SK-N-SH (cell line): ENCODE results near the gene DOCK3. TPM values are rescaled to one million over a fixed set of nuclear protein-coding genes. Genes with fewer than 3 reads are reported as not detected.

Experiments used
- CTCF ChIA-PET: fragments of 300-600, 350-600 bp; formaldehyde crosslinking; extraction: SDS; loops from one replicate; lab custom pipeline; 2021; lab: Yijun Ruan, JAX
- POLR2A ChIA-PET: fragments of 350-600 bp; sonication (Branson Sonifier 250); formaldehyde crosslinking; extraction: SDS; loops from one replicate; lab custom pipeline; 2020; ENCODE audit warnings: antibody characterized with exemption, inconsistent platforms; lab: Yijun Ruan, JAX
- DNase-seq: peaks from one replicate; pipeline ENCODE4 v3.0.0; 2012
- H2AFZ ChIP-seq: fragments of 200-600 bp; sonication (generic); 2 replicates; pipeline ENCODE4 v1.8.1; 2016; ENCODE audit warnings: antibody characterized with exemption, mild to moderate bottlenecking, low read depth
- H3F3A ChIP-seq: fragments of 200-600 bp; sonication (generic); replicated peaks from 2 replicates; pipeline ENCODE3; 2016; ENCODE audit warnings: antibody characterized with exemption, mild to moderate bottlenecking; ENCODE audit not compliant: insufficient read depth
- H3K27ac ChIP-seq, 2 experiments: fragments of 200-500 bp in 1 of 2; fragments of 200-600 bp in 1 of 2; sonication (Bioruptor generic) in 1 of 2; sonication (generic), shearing (Covaris generic) in 1 of 2; 2 replicates each; pipeline versions ENCODE4 v1.5.1 to v1.6.1; 2014 to 2016; ENCODE audit warnings: low read depth in 2 of 2, inconsistent platforms in 1 of 2, low read length in 1 of 2, mild to moderate bottlenecking in 1 of 2, mixed read lengths in 1 of 2
- H3K27me3 ChIP-seq: fragments of 200-600 bp; sonication (generic), shearing (Covaris generic); 2 replicates; pipeline ENCODE4 v1.6.1; 2016; ENCODE audit warnings: mixed run types; ENCODE audit not compliant: insufficient read depth
- H3K36me3 ChIP-seq, 2 experiments: fragments of 200-500 bp in 1 of 2; fragments of 200-600 bp in 1 of 2; sonication (Bioruptor generic) in 1 of 2; sonication (generic) in 1 of 2; replicated peaks in 1 of 2; 2 replicates each; pipeline versions ENCODE3 to v1.5.1; 2014 to 2016; ENCODE audit warnings: low read length in 1 of 2, mild to moderate bottlenecking in 1 of 2; ENCODE audit not compliant: insufficient read depth in 2 of 2, control insufficient read depth in 1 of 2
- H3K4me1 ChIP-seq, 2 experiments: fragments of 200-500 bp in 1 of 2; fragments of 200-600 bp in 1 of 2; sonication (Bioruptor generic) in 1 of 2; sonication (generic), shearing (Covaris generic) in 1 of 2; 2 replicates each; pipeline versions ENCODE4 v1.5.1 to v1.6.1; 2014 to 2016; ENCODE audit warnings: low read depth in 1 of 2, low read length in 1 of 2, mixed run types in 1 of 2; ENCODE audit not compliant: insufficient read depth in 2 of 2, control insufficient read depth in 1 of 2
- H3K4me2 ChIP-seq: fragments of 200-600 bp; sonication (generic), shearing (Covaris generic); 2 replicates; pipeline ENCODE4 v1.6.1; 2017; ENCODE audit warnings: mixed run types
- H3K4me3 ChIP-seq, 2 experiments: fragments of 200-500 bp in 1 of 2; fragments of 200-600 bp in 1 of 2; sonication (Bioruptor generic) in 1 of 2; sonication (generic), shearing (Covaris generic) in 1 of 2; 2 replicates each; pipeline versions ENCODE4 v1.5.1 to v1.8.1; 2014 to 2016; ENCODE audit warnings: low read depth in 2 of 2, inconsistent platforms in 1 of 2, low read length in 1 of 2, mild to moderate bottlenecking in 1 of 2, mixed read lengths in 1 of 2, moderate library complexity in 1 of 2
- H3K79me2 ChIP-seq: fragments of 200-600 bp; sonication (generic); 2 replicates; pipeline ENCODE4 v1.8.1; 2017; ENCODE audit warnings: mild to moderate bottlenecking; ENCODE audit not compliant: insufficient read depth
- H3K9ac ChIP-seq: fragments of 200-600 bp; sonication (generic); 2 replicates; pipeline ENCODE4 v1.6.1; 2017; ENCODE audit warnings: mixed run types
- H3K9me2 ChIP-seq: fragments of 200-600 bp; sonication (generic); 2 replicates; pipeline ENCODE4 v1.6.1; 2017; ENCODE audit warnings: mixed run types
- H3K9me3 ChIP-seq: fragments of 200-600 bp; sonication (generic); 2 replicates; pipeline ENCODE4 v1.6.1; 2017; ENCODE audit warnings: mixed run types, mild to moderate bottlenecking, moderate library complexity
- H4K20me1 ChIP-seq: fragments of 200-600 bp; sonication (generic); 2 replicates; pipeline ENCODE4 v1.6.1; 2017; ENCODE audit warnings: mild to moderate bottlenecking, mixed run types; ENCODE audit not compliant: insufficient read depth
- ELF1 ChIP-seq: IDR thresholded peaks from 2 replicates; pipeline ENCODE4 v1.4.0; 2012
- EP300 ChIP-seq, 2 experiments: IDR thresholded peaks; 2 replicates each; pipeline versions ENCODE4 v1.4.0 to v1.6.1; 2012; ENCODE audit warnings: borderline replicate concordance in 1 of 2, low read depth in 1 of 2, low read length in 1 of 2
- FOXM1 ChIP-seq: IDR thresholded peaks from 2 replicates; pipeline ENCODE4 v1.4.0; 2012; ENCODE audit warnings: low read depth, mild to moderate bottlenecking
- GATA2 ChIP-seq: sonication (generic); formaldehyde crosslinking; IDR thresholded peaks from 2 replicates; pipeline ENCODE4 v1.5.0; 2020; ENCODE audit warnings: mild to moderate bottlenecking, missing genetic modification reagents
- MXI1 ChIP-seq: IDR thresholded peaks from 2 replicates; pipeline ENCODE4 v1.6.1; 2012; ENCODE audit warnings: mild to moderate bottlenecking, low read depth, low read length, improper control_type of control experiment
- NFIC ChIP-seq: IDR thresholded peaks from 2 replicates; pipeline ENCODE4 v1.4.0; 2012; ENCODE audit warnings: borderline replicate concordance
- NRF1 ChIP-seq: IDR thresholded peaks from 2 replicates; pipeline ENCODE4 v1.6.1; 2012; ENCODE audit warnings: low read depth, mild to moderate bottlenecking, low read length
- RAD21 ChIP-seq: IDR thresholded peaks from 2 replicates; pipeline ENCODE4 v1.6.1; 2012; ENCODE audit warnings: mild to moderate bottlenecking, low read length
- SMC3 ChIP-seq: IDR thresholded peaks from 2 replicates; pipeline ENCODE4 v1.6.1; 2012; ENCODE audit warnings: low read depth, low read length, improper control_type of control experiment
- TEAD4 ChIP-seq: IDR thresholded peaks from 2 replicates; pipeline ENCODE4 v1.4.0; 2012; ENCODE audit warnings: mild to moderate bottlenecking, borderline replicate concordance; ENCODE audit not compliant: insufficient read depth
- USF1 ChIP-seq: IDR thresholded peaks from 2 replicates; pipeline ENCODE4 v1.4.0; 2012; ENCODE audit warnings: low read depth, borderline replicate concordance
- YY1 ChIP-seq: IDR thresholded peaks from 2 replicates; pipeline ENCODE4 v1.4.0; 2012; ENCODE audit warnings: low read depth, mild to moderate bottlenecking
- ZBTB33 ChIP-seq: IDR thresholded peaks from 2 replicates; pipeline ENCODE4 v1.4.0; 2012; ENCODE audit warnings: low read depth, borderline replicate concordance
- WGBS: methylation state at CpG from one replicate; pipeline ENCODE4 v1.1.6; 2017; ENCODE audit warnings: low lambda C conversion rate; 5-methylcytosine and 5-hydroxymethylcytosine counted together
- polyA plus RNA-seq, 3 experiments: library from polyadenylated mRNA; depleted of rRNA; stranded (reverse); fragments of >200 nt; gene quantifications; 2 replicates each; pipeline ENCODE4 v1.2.3, GENCODE V29; 2012
- TF ChIP-seq, protein P1 (sequence below): fragments of 200-600 bp; sonication (generic); IDR thresholded peaks from 2 replicates; pipeline ENCODE4 v1.6.1; 2017; ENCODE audit warnings: antibody characterized with exemption, mild to moderate bottlenecking, moderate library complexity
- TF ChIP-seq, protein P2 (sequence below): IDR thresholded peaks from 2 replicates; pipeline ENCODE4 v1.4.0; 2012; ENCODE audit warnings: low read depth
- TF ChIP-seq, protein P3 (sequence below): fragments of 150-350 bp; IDR thresholded peaks from 2 replicates; pipeline ENCODE4 v1.6.1; 2016; ENCODE audit warnings: mild to moderate bottlenecking, low read depth, low read length
- TF ChIP-seq, protein P4 (sequence below): IDR thresholded peaks from 2 replicates; pipeline ENCODE4 v1.6.1; 2012; ENCODE audit warnings: mild to moderate bottlenecking, low read depth, low read length, moderate library complexity

Gene DOCK3
- polyA plus RNA-seq, 1 of the 3 experiments (the other 2 are of a cell fraction): 0.05 TPM

DNA sequence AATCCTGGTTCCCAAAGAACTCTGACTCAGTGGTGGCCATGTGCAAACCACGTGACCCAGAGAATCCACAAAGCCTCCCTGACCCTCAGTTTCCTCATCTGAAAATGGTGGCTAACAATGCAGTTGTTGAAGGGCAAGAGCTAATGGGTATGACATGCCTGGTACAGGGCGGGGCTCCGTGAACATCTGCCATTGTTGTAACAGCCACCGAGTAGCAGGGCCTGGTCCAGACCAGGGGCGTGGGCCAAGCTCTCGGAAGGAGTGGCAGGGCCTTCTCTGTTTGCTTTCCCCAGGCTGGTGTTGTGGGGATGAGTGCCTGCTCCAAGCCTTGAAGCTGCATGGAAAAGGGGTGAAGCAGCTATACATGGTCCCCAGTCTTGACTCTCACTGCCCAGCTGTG lies 44.3 kb upstream of the DOCK3 start:
- Histone ChIP-seq H3K27me3 (no peaks in the 10 kb centered on the region), H3K36me3 (no peaks in the 10 kb centered on the region), H3F3A (no peaks in the 10 kb centered on the region), H3K27ac (peak overlapping the region in 1 of 2 experiments; percentile 74; a peak in 1 of 4 replicates), H3K9me2 (no peaks in the 10 kb centered on the region), H2AFZ (no peak overlapping the region), H3K79me2 (no peaks in the 10 kb centered on the region; the same call in 1 of the 2 replicates), H3K9ac (no peak overlapping the region), H3K9me3 (no peaks in the 10 kb centered on the region), H3K4me3 (no peak overlapping the region), H3K4me1 (peaks cover 6 to 43% of the 10 kb centered on the region in 2 experiments; a peak in 3 of 4 replicates), H3K4me2 (no peak overlapping the region), H4K20me1 (no peaks in the 10 kb centered on the region)
- CTCF ChIA-PET: interaction anchor here (0.9 to 14.3 kb wide), 7 partner anchors 12 to 759 kb away, joined by 3 to 162 read pairs (median 5); partner anchors contain the start of gene MAPKAPK3
- POLR2A ChIA-PET: no interaction called here
- DNase-seq: no peak
- WGBS: 83% methylated on average over 2 of the region's 6 CpGs
- TF ChIP-seq YY1: no peak

GRCh38 chr3:50630877-50631276 lies 43.9 kb upstream of the DOCK3 start:
- H3K79me2 ChIP-seq: no peaks in the 10 kb centered on the region; the same call in 1 of the 2 replicates
- H2AFZ ChIP-seq: no peak overlapping the region
- H3K27me3 ChIP-seq: no peaks in the 10 kb centered on the region
- ChIA-PET CTCF (interaction anchor here (0.9 to 14.3 kb wide), 7 partner anchors 9 to 758 kb away, joined by 3 to 162 read pairs (median 4); partner anchors contain the start of gene MAPKAPK3), POLR2A (no interaction called here)
- H3K9me3 ChIP-seq: no peaks in the 10 kb centered on the region
- H3K4me2 ChIP-seq: no peak overlapping the region
- no peaks in the 10 kb centered on the region for H3K36me3 ChIP-seq
- no peak overlapping the region for H3K9ac ChIP-seq
- no peaks in the 10 kb centered on the region for H3K9me2 ChIP-seq
- no peak for DNase-seq
- no peaks in the 10 kb centered on the region for H3F3A ChIP-seq
- no peaks in the 10 kb centered on the region for H4K20me1 ChIP-seq
- peak overlapping the region in 1 of 2 experiments; percentile 74; a peak in 1 of 4 replicates for H3K27ac ChIP-seq
- H3K4me3 ChIP-seq: no peak overlapping the region
- WGBS: 69% methylated on average over 7 of the region's 7 CpGs
- peaks cover 6 to 43% of the 10 kb centered on the region in 2 experiments; a peak in 3 of 4 replicates for H3K4me1 ChIP-seq
- TF ChIP-seq USF1 (no peak), NFIC (no peak; the same call in 1 of the 2 replicates), ELF1 (no peak), YY1 (no peak), FOXM1 (no peak), SMC3 (no peak), MXI1 (no peak), RAD21 (no peak), ZBTB33 (no peak), EP300 (IDR thresholded peaks at IDR 0.05; ENCODE audit: borderline replicate concordance in 1 of 2, low read depth in 1 of 2, low read length in 1 of 2) (no peak), NRF1 (no peak), TEAD4 (no peak), GATA2 (CRISPR knock-in tag) (no peak)
- TF ChIP-seq, protein P1, sequence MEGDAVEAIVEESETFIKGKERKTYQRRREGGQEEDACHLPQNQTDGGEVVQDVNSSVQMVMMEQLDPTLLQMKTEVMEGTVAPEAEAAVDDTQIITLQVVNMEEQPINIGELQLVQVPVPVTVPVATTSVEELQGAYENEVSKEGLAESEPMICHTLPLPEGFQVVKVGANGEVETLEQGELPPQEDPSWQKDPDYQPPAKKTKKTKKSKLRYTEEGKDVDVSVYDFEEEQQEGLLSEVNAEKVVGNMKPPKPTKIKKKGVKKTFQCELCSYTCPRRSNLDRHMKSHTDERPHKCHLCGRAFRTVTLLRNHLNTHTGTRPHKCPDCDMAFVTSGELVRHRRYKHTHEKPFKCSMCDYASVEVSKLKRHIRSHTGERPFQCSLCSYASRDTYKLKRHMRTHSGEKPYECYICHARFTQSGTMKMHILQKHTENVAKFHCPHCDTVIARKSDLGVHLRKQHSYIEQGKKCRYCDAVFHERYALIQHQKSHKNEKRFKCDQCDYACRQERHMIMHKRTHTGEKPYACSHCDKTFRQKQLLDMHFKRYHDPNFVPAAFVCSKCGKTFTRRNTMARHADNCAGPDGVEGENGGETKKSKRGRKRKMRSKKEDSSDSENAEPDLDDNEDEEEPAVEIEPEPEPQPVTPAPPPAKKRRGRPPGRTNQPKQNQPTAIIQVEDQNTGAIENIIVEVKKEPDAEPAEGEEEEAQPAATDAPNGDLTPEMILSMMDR: no peak
- TF ChIP-seq, protein P2, sequence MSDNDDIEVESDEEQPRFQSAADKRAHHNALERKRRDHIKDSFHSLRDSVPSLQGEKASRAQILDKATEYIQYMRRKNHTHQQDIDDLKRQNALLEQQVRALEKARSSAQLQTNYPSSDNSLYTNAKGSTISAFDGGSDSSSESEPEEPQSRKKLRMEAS: no peak
- TF ChIP-seq, protein P3, sequence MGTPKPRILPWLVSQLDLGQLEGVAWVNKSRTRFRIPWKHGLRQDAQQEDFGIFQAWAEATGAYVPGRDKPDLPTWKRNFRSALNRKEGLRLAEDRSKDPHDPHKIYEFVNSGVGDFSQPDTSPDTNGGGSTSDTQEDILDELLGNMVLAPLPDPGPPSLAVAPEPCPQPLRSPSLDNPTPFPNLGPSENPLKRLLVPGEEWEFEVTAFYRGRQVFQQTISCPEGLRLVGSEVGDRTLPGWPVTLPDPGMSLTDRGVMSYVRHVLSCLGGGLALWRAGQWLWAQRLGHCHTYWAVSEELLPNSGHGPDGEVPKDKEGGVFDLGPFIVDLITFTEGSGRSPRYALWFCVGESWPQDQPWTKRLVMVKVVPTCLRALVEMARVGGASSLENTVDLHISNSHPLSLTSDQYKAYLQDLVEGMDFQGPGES: no peak
- TF ChIP-seq, protein P4, sequence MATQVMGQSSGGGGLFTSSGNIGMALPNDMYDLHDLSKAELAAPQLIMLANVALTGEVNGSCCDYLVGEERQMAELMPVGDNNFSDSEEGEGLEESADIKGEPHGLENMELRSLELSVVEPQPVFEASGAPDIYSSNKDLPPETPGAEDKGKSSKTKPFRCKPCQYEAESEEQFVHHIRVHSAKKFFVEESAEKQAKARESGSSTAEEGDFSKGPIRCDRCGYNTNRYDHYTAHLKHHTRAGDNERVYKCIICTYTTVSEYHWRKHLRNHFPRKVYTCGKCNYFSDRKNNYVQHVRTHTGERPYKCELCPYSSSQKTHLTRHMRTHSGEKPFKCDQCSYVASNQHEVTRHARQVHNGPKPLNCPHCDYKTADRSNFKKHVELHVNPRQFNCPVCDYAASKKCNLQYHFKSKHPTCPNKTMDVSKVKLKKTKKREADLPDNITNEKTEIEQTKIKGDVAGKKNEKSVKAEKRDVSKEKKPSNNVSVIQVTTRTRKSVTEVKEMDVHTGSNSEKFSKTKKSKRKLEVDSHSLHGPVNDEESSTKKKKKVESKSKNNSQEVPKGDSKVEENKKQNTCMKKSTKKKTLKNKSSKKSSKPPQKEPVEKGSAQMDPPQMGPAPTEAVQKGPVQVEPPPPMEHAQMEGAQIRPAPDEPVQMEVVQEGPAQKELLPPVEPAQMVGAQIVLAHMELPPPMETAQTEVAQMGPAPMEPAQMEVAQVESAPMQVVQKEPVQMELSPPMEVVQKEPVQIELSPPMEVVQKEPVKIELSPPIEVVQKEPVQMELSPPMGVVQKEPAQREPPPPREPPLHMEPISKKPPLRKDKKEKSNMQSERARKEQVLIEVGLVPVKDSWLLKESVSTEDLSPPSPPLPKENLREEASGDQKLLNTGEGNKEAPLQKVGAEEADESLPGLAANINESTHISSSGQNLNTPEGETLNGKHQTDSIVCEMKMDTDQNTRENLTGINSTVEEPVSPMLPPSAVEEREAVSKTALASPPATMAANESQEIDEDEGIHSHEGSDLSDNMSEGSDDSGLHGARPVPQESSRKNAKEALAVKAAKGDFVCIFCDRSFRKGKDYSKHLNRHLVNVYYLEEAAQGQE: no peak
